SK-N-SH treated with all-trans-retinoic acid at 6 μM for 48 hours (cell line): Measurements from ENCODE around the gene SERHL2.
"Not testable (repeated sequence)": the region's sequence is repeated elsewhere in the genome, so short reads cannot be mapped to it uniquely, and the experiment has no call there.

Source experiments
- ZC3H10 ChIP-seq: fragments of 250-450 bp; sonication (Bioruptor Pico); IDR thresholded peaks from 2 replicates; pipeline ENCODE4 v1.5.1; 2021; ENCODE audit warnings: mild to moderate bottlenecking, moderate library complexity
- ZFP3 ChIP-seq: fragments of 250-450 bp; sonication (Bioruptor Pico); IDR thresholded peaks from 2 replicates; pipeline ENCODE4 v1.5.0; 2020; ENCODE audit warnings: mild to moderate bottlenecking, moderate library complexity

- TF ChIP-seq ZC3H10; ZFP3 (CRISPR knock-in tag): not testable (repeated sequence)
These were observed 53.9 kb downstream of the SERHL2 start for GRCh38 chr22:42607641-42608040.
